PFSK-1 (cell line): Measurements from ENCODE around the gene POMC. TPM values are rescaled to one million over a fixed set of nuclear protein-coding genes. Genes with fewer than 3 reads are reported as not detected.

ENCODE experiments used
- FOXP2 ChIP-seq: optimal IDR thresholded peaks from 2 replicates; pipeline ENCODE3; 2011; ENCODE audit warnings: borderline replicate concordance, control low read depth, inconsistent platforms; ENCODE audit not compliant: insufficient read depth; ENCODE audit errors: extremely low read length, extremely low read depth
- POLR2AphosphoS5 ChIP-seq: IDR thresholded peaks from 2 replicates; pipeline ENCODE4 v1.6.1; 2012; ENCODE audit warnings: low read depth, mild to moderate bottlenecking, control low read depth, low read length, moderate library complexity
- SIN3A ChIP-seq: IDR thresholded peaks from 2 replicates; pipeline ENCODE4 v1.6.1; 2012; ENCODE audit warnings: mild to moderate bottlenecking, low read length, moderate library complexity, borderline replicate concordance; ENCODE audit not compliant: insufficient read depth
- TAF1 ChIP-seq: IDR thresholded peaks from 2 replicates; pipeline ENCODE4 v1.6.1; 2012; ENCODE audit warnings: low read length, control low read depth, borderline replicate concordance; ENCODE audit not compliant: insufficient read depth
- polyA plus RNA-seq: library from polyadenylated mRNA; unstranded; fragments of >200 nt; gene quantifications from one replicate; pipeline ENCODE4 v1.2.1, GENCODE V29; 2012; ENCODE audit warnings: low read depth, missing spikeins; ENCODE audit not compliant: insufficient read length
- TF ChIP-seq, protein P1 (sequence below), 2 experiments: IDR thresholded peaks; 2 replicates each; pipeline versions ENCODE4 v1.6.1 to v1.8.0; 2011 to 2012; ENCODE audit warnings: low read depth in 2 of 2, low read length in 2 of 2, control low read depth in 1 of 2, inconsistent platforms in 1 of 2, mild to moderate bottlenecking in 1 of 2, moderate library complexity in 1 of 2; ENCODE audit not compliant: insufficient read depth in 1 of 2

The POMC gene
- not detected for polyA plus RNA-seq

DNA sequence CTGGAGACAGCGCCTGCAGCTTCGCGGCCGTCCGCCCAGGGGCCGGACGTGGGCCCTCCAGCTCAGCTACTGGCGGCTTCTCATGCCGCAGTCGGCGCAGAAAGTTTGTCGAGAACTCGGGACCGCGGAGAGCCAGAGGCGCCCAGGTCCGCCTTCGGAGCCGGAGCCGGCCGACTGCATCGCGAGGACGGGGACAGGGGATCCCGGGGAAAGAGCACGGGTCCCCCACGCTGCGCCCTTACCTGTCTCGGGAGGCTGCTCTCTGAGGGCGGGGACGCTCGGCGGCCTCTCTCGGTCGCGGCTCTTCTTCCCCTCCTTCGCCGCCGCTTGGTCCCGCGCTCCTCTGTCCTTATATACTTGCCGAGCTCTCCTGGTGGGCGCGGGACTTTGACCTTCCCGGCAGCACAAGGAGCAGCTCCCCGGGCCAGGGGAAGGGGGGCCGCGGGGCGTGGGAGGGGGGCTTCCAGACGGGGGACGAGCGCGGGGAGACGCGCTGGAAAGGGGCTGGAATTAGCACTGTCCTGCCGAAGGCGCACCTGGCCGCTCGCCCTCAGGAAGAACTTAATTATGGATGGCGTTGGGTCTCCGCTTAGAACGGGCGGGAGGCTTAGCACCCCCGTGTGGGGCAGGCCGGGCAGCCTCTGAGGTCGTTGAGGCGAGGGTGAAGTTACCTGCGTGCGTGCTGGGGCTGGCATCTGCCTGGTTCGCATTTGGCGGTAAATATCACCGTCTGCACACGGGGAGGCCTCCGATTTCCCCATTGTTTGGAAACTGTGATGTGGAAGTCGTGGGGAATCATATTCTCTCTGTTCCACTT, at the start of gene POMC:
TSS of gene POMC (minus strand) at position 325 of the 817 bp plus-strand sequence. CDS start 3,808 bp downstream, outside the sequence.
- no peak for TF ChIP-seq TAF1
- no peak for TF ChIP-seq FOXP2
- TF ChIP-seq, protein P1, sequence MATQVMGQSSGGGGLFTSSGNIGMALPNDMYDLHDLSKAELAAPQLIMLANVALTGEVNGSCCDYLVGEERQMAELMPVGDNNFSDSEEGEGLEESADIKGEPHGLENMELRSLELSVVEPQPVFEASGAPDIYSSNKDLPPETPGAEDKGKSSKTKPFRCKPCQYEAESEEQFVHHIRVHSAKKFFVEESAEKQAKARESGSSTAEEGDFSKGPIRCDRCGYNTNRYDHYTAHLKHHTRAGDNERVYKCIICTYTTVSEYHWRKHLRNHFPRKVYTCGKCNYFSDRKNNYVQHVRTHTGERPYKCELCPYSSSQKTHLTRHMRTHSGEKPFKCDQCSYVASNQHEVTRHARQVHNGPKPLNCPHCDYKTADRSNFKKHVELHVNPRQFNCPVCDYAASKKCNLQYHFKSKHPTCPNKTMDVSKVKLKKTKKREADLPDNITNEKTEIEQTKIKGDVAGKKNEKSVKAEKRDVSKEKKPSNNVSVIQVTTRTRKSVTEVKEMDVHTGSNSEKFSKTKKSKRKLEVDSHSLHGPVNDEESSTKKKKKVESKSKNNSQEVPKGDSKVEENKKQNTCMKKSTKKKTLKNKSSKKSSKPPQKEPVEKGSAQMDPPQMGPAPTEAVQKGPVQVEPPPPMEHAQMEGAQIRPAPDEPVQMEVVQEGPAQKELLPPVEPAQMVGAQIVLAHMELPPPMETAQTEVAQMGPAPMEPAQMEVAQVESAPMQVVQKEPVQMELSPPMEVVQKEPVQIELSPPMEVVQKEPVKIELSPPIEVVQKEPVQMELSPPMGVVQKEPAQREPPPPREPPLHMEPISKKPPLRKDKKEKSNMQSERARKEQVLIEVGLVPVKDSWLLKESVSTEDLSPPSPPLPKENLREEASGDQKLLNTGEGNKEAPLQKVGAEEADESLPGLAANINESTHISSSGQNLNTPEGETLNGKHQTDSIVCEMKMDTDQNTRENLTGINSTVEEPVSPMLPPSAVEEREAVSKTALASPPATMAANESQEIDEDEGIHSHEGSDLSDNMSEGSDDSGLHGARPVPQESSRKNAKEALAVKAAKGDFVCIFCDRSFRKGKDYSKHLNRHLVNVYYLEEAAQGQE (IDR thresholded peaks at IDR 0.05; ENCODE audit: insufficient read depth in 1 of 2, low read depth in 2 of 2, low read length in 2 of 2): no peak
- no peak for TF ChIP-seq POLR2AphosphoS5
- TF ChIP-seq SIN3A: no peak

DNA sequence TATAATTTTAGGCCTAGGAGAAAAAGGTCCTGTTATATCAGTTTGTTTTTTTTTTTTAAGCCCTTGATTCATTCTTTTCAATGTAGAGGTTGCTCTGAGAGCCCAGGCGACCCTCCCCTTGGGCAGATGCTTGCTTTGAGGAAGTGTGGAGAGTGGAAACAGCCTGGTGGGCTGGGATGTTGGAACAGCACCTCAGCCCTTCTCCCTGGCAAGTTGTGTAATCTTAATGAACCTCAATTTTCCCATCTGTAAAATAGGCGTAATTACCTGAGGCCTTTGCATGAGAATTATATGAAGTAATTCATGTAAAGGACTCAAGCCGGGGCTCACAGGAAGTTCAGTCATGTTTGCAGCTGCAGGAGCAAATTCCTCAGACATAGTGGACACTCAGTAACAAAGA, 49.7 kb upstream of the POMC start:
- TF ChIP-seq, protein P1 (IDR thresholded peaks at IDR 0.05; ENCODE audit: insufficient read depth in 1 of 2, low read depth in 2 of 2, low read length in 2 of 2): no peak
- TF ChIP-seq TAF1 (no peak), POLR2AphosphoS5 (no peak), SIN3A (no peak), FOXP2 (no peak)

DNA sequence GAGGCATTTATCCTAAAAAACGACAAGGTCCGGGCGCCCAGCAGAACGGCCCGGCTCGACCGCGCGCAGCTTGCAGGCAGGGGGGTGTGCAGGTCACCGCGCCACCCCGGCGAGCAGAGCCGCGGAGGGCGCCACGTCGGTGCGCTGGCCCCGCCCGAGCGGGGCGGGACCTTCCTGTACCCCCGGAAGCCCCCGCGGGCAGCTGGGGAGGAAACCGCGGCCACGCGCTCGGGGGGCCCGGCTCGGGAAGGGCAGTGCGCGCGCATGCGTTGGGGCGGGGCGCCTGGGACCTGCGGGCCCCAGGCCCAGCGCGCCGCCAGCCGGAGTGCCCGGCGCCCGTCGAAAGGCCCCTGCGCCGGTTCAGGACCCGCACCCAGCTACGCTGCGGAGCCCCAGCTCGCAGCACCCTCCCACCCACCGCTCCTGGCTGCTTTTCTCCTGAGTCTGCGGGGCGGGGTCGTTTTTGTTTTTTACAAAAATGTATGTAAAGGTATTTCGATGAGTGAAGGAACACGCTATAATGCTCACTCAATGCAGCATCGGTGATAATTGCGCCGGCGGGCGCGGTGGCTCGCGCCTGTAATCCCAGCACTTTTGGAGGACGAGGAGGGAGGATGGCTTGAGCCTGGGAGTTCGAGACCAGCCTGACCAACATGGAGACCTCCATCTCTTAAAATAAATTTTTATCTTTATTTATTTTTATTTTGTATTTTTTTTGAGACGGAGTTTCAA, 47.7 kb upstream of the POMC start:
- TF ChIP-seq SIN3A: no peak
- TF ChIP-seq POLR2AphosphoS5: no peak
- no peak for TF ChIP-seq FOXP2
- TF ChIP-seq TAF1: no peak
- TF ChIP-seq, protein P1 (IDR thresholded peaks at IDR 0.05; ENCODE audit: insufficient read depth in 1 of 2, low read depth in 2 of 2, low read length in 2 of 2): no peak

DNA sequence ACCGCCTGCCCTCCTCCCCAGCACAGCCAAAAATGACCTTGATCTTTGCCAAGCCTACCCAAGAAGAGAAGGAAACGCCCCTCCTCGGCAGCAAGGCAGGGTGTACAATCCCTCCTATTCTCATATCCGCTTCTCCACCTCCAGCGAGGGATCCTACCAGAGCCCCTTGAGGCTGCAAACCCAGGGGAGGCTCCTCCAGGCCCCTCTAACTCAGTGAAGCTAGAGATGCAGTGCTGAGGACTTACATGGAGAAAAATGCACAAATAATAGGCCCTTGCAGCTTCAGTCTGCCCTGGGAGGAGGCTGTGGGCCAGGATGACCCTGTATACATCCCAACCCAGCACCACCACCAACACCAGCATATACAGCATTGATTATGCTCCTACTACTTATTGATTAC, 46.9 kb upstream of the POMC start:
- TF ChIP-seq FOXP2 (no peak), TAF1 (no peak), SIN3A (no peak), POLR2AphosphoS5 (no peak)
- TF ChIP-seq, protein P1 (IDR thresholded peaks at IDR 0.05; ENCODE audit: insufficient read depth in 1 of 2, low read depth in 2 of 2, low read length in 2 of 2): no peak

DNA sequence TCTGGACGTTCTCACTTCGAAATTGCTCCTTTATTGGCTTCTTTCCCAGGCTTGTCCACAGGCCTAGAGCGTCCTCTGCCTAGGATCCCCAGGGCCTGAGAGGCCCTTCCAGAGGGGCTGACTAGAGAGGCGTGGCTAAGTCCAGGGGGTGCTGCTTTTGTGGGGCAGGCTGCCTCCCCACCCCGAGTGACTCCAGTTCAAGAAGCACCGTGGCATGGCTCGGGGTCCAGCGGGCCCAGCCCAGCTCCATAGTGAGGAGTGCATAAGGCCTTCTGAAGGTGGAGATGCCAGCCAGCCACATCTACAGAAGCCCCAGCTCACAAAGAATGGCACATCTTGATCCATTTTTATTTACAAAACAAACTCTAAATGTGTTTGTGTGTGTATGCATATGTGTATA, 44.8 kb upstream of the POMC start:
- TF ChIP-seq SIN3A (no peak), TAF1 (no peak), POLR2AphosphoS5 (no peak), FOXP2 (no peak)
- TF ChIP-seq, protein P1 (IDR thresholded peaks at IDR 0.05; ENCODE audit: insufficient read depth in 1 of 2, low read depth in 2 of 2, low read length in 2 of 2): no peak
